MM.1S (cell line): ENCODE results near the gene COL13A1.

ENCODE experiments used
- EZH2 ChIP-seq: fragments of 300-600 bp; sonication (generic); optimal IDR thresholded peaks from 2 replicates; pipeline ENCODE3; 2017; ENCODE audit warnings: low read depth, mild to moderate bottlenecking, antibody characterized with exemption, low read length, mixed read lengths
- EZH2phosphoT487 ChIP-seq: fragments of 300-600 bp; sonication (generic); IDR thresholded peaks from 2 replicates; pipeline ENCODE4 v1.6.1; 2018; ENCODE audit warnings: antibody characterized with exemption, low read length
- TF ChIP-seq, protein P1 (sequence below): fragments of 300-600 bp; sonication (generic); IDR thresholded peaks from 2 replicates; pipeline ENCODE4 v1.5.1; 2016; ENCODE audit warnings: antibody characterized with exemption, low read length, mixed read lengths

DNA sequence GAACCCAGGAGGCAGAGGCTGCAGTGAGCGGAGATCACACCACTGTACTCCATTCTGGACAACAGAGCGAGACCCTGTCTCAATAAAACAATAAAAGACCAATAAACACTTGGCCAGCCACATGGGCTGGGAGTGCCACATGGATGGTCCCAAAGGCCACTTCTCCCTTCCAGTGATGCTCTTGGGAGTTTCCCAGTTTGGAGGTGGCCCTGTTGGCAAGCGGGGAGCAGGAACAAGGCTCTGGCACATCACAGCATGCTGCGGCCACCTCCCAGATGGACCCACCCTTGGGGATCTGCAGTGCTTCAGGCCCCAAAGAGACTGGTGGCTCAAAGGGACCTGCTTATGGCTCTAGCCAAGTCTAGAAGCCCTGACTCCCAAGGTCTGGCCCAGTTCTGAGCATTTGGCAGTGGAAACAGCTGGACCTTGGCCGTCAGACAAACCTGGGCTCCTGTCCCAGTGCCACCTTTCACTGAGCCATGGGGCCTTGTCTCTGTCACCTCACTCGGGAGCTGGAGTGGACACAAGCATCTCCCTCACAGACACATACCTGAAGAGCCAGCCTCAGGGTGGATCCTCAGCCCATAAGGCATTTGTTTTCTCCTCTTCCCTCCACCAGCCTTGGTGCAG is 91.7 kb downstream of the COL13A1 start:
- TF ChIP-seq, protein P1, sequence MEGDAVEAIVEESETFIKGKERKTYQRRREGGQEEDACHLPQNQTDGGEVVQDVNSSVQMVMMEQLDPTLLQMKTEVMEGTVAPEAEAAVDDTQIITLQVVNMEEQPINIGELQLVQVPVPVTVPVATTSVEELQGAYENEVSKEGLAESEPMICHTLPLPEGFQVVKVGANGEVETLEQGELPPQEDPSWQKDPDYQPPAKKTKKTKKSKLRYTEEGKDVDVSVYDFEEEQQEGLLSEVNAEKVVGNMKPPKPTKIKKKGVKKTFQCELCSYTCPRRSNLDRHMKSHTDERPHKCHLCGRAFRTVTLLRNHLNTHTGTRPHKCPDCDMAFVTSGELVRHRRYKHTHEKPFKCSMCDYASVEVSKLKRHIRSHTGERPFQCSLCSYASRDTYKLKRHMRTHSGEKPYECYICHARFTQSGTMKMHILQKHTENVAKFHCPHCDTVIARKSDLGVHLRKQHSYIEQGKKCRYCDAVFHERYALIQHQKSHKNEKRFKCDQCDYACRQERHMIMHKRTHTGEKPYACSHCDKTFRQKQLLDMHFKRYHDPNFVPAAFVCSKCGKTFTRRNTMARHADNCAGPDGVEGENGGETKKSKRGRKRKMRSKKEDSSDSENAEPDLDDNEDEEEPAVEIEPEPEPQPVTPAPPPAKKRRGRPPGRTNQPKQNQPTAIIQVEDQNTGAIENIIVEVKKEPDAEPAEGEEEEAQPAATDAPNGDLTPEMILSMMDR: no peak
- TF ChIP-seq EZH2: no peak
- TF ChIP-seq EZH2phosphoT487: no peak
